ENCODE data around the gene PRDM1.

PRDM1 gene

DNA sequence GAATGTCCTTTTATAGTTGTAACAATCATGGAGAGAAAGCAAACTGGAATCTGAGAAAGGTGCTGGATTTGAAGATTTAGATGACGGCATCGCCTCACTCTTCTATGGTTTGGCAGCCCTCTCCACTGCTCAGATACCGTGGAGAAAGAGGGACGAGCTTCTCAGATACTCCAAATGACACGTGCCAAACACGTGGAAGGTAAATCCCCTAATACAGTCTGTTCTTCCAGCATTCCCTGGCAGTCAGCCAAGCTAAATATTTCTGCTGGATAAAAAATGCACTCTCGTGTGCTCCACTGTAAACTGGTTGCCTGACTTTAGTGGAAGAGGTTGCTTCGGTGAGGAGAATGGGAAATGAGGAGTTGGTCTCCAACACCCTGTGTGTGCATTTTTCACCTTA is 16.7 kb upstream of the PRDM1 start:
- in situ Hi-C loops (cut with HindIII; ENCODE audit: low sequenced_read_pairs): no loop called here

DNA sequence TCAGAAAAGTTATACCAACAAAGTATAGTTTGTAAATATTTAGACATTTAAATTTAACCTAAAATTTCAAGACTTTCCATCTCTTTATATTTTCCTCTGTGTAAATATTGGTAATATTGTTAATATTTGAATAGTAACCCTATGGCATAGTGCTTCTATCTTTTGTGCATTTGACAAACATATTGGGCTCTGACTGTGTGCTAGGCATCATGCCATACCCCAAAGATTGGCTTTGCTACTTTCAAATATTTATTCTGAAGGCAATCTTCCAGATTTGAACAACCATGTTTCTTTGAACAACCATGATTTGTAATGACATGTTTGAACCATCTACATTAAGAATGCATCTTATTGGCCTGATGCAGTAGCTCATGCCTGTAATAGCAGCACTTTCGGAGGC is 15.5 kb upstream of the PRDM1 start:
- in situ Hi-C loops (cut with HindIII; ENCODE audit: low sequenced_read_pairs): no loop called here

DNA sequence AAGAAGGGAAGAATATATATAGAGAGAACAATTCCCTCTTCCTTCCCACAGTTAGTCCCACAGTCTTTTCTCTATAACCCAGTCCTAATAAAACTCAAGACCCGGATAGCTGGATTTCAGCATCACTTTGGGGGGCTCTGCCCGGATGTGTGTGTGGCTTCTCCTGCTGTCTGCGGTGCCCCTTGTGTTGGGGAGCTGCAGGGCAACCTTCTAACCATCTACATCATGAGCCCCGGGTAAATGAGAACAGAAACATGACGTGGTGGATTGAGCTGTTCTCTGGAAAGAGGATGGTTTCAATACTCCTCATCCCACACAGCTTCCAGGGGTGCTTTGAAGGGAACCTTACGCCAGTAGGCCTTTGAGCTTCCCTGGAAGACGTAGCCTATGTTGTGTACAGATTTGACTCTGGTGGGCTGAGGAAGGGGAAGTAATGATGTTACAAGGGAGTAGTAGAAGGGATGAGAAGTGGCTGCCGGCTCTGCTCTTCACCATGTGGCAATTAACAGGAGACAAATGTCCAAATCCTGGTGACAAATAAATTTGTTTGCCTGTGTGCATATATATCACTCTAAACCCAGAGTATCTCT is 13.5 kb upstream of the PRDM1 start:
- in situ Hi-C loops (cut with HindIII; ENCODE audit: low sequenced_read_pairs): no loop called here

DNA sequence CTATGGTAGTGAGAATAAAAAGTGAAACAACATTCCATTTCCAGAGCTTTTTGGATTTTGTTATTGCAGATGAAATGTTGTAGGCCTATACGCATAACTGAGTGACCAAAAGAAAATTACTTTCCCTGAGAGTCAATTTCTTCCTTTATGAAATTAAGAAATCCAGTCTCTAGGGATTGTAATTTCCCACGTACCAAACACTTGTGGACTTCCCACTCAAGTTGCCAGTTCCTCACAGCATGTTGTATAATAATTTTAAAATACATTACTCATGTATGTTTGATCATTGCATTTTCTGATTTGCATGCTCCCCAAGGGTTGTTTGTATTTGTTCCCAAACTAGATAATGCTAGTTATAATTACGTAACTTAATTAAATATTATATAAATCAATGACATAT is 12.0 kb upstream of the PRDM1 start:
- in situ Hi-C loops (cut with HindIII; ENCODE audit: low sequenced_read_pairs): no loop called here

DNA sequence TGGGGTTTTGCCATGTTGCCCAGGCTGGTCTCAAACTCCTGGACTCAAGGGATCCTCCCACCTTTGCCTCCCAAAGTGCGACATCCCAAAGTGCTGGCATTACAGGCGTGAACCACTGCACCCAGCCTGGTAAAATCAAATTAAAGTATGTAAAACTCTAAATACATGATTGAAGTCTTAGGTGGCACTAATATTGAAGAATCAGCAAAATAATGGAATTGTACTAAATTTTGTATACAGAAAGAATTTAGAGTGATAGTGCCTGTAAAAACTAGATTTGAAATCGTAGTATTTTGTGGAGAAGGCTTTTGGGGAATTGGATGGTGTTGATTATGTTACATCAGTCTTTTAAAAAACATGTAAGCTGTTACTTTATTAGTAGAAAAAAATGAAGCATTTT is 10.0 kb upstream of the PRDM1 start:
- in situ Hi-C loops (cut with HindIII; ENCODE audit: low sequenced_read_pairs): loop anchor here (25.0 kb wide), 1 partner anchor 639 kb away; no protein-coding TSS in a partner anchor

DNA sequence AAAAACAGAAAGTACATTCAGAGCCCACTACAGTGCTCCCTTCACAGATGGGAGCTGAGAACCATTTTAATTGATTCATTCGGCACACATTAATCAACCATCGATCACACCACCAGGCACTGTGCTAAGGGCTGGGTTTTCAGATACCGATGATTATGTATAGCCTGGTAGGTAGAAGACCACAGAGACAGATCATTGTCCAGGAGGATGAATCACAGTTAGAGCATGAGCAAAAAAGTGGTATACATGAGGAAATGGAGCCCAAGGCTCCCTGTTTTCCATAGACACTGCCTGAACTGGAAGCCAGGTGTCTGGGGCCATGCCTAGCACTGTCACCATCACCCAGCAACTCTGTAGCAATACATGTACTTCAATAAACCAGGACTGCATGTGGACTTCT is 9.0 kb upstream of the PRDM1 start:
- in situ Hi-C loops (cut with HindIII; ENCODE audit: low sequenced_read_pairs): loop anchor here (25.0 kb wide), 1 partner anchor 640 kb away; no protein-coding TSS in a partner anchor

DNA sequence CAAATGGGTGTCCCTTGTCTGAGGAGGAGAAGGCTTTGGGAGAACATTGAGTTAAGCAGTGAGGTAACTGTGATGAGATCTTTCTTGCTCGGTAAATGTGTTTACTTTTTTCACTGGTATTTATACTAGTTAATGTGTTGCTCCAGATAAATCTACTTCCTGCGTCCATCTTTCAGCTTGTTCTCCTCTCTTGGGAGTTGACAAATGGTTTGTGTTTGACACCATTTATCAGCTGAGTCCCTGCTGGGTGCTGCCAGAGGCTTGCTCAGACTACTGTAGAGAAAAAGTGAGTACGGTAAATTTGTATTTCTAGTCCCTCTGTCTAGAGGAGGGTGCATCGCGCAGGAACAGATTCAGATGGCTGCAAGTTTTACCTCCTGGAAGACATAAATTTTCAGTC is 8.3 kb upstream of the PRDM1 start:
- in situ Hi-C loops (cut with HindIII; ENCODE audit: low sequenced_read_pairs): loop anchor here (25.0 kb wide), 1 partner anchor 641 kb away; no protein-coding TSS in a partner anchor

DNA sequence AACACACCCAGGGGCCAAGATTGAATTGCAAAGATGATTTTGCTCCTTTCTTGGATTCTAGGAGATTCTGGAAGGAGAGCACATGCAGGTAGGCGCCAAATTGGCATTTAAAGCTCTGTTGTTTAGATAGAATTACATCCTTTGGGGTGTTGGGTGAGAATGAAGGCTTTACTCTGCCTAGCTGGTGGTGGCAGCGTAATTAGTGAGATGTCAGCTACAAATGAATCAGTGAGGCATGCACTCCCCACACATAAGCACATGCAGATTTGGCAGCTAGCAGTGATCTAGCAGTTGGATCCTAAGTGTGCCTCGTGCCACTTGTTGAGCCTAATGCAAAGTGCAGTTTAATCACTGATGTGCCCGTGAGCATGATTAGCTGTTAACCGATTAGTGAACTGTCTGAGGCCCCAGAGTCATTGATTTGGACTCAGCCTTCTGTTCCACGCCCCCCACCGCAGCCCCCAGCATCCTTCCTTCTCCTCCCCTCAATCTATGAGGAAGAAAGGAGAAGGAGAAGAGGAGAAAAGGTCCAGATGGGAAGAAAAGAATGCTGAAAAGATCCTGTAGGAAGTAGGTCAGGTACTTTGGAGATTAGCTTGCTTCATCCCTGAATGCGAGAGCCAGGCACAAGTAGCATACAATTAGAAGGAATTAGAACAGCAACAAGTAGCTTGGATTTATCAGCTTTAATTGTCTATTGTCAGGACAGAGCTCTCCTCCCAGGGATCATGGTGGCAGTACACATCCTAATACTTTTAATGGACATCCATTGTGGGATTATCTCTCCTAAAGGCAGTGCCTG is 6.0 kb upstream of the PRDM1 start:
- in situ Hi-C loops (cut with HindIII; ENCODE audit: low sequenced_read_pairs): loop anchor here (25.0 kb wide), 1 partner anchor 643 kb away; no protein-coding TSS in a partner anchor

DNA sequence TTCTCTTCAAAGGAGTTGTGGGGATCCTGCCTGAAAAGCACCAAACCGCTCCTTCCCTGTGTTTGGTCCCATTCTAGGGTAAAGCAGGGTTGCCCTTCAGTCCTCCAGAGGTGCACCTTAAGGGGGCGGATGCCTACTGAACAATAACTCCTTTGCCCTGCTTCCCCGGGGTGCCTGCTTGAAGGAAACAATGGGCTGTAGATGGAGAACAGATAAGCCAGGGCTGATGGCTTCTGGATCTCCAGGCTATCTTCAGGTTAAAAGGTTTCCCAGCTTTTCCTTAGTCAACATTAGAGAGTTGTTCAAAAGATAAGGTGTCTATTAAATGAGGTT is 5.4 kb upstream of the PRDM1 start:
- in situ Hi-C loops (cut with HindIII; ENCODE audit: low sequenced_read_pairs): loop anchor here (25.0 kb wide), 1 partner anchor 643 kb away; no protein-coding TSS in a partner anchor

DNA sequence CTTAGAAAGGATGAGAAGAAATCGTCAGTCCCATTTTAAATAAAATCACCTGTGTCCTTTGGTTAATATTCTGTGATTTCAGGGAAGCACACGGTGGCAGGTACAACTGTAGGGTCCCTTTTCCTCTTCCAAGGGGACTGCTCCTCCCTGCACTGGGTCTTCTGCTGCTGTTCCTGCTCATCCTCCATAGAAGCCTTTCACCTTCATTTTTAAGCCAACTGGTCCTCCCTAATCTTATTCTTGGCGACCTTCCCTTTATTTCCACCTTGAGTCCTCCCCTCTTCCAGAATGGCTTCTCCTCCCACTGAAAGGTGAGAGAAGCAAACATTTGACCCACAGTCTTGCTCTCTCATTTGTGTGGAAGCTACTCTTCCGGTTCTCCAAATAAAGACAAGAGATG is 4.4 kb upstream of the PRDM1 start:
- in situ Hi-C loops (cut with HindIII; ENCODE audit: low sequenced_read_pairs): loop anchor here (25.0 kb wide), 1 partner anchor 644 kb away; no protein-coding TSS in a partner anchor

DNA sequence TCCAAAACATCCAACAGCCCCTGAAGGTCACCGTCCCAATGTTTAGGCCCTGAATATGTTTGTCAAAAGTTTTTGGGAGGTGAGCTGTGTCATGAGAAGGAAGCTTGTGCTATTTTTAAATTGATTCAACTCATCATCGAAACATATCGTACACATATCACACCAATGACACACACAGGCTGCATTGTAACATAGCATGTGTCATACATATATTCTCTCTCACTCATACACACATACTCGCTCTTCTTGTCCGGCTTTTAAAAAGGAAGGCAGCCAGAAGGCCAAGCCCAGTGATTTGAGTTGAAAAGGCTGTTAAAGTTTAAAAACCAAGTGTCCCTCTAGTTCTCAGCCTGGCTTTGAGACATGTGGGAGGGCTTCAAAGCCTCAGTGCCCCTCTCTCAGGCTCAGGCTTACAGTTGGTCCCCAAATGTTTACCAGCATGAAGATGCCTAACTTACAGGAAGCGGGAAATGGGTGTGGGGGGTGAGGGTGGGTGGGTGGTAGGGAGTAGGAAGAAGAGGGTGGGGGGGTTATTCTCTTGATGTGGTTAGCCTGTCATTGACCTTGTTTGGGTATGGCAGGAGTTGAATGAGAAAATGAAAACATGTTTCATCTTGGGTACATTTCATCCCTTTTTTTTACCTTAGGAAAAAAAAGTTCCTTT is 3.3 kb upstream of the PRDM1 start:
- in situ Hi-C loops (cut with HindIII; ENCODE audit: low sequenced_read_pairs): loop anchor here (25.0 kb wide), 1 partner anchor 646 kb away; no protein-coding TSS in a partner anchor

DNA sequence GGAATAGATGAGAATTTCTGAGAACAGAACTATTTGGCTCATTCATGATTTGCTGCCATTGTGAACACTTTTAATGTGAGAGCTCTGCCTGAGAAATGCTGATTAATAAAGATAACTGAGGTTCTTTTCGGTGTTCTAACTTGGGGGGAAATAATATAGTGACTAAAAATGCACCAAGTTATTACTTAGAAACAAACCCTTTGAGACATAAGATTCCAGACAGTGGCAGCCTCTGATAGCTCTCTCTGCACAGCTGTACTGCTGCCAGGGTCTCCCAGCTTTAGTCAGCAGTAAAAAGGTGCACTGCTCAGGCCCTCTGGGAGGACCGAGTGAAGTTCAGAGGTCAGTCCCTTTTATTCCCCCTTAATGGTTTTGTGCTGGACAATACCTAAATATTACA is 2.5 kb upstream of the PRDM1 start:
- in situ Hi-C loops (cut with HindIII; ENCODE audit: low sequenced_read_pairs): loop anchor here (25.0 kb wide), 1 partner anchor 646 kb away; no protein-coding TSS in a partner anchor

DNA sequence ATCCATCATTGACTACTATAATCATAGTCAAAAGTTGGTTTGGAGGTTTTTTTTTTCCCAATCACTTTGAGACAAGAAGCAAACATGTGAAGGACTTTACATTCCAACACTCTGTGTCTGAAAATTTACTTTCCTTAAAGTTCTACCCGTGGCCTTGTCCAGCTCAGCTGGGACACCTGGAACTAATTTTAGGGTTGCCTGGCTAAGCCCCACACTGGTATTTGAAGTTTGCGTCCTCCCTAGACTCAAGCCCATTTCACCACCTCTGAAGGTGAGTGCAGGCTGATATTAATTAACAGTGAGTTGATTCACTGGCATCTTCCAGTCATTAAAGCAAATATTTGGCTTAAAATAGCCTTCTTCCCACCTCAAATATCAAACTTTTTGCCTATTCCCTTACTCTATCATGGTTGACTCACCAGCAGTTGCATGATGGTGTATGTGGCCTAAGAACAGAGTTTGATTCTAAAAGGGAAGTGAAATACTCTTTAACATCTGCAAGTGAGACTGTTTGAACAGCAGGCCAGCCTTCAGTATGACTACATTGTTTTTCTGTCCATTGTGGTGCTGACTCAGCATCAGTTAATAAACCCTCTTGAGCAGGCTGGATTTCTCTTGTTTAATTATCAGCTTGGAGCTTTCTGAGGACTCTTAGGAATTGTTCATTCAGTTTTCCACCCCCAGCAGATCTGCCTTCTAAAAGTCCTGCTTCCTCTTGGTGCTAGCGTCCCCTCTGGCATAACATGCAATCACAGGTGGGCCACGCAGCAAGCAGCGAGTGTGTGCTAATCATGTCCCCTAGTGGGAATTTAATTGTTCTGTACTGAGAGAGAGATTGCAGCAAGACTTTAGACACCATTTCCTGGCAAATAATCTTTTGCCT is 1.8 kb upstream of the PRDM1 start:
- in situ Hi-C loops (cut with HindIII; ENCODE audit: low sequenced_read_pairs): loop anchor here (25.0 kb wide), 1 partner anchor 647 kb away; no protein-coding TSS in a partner anchor

DNA sequence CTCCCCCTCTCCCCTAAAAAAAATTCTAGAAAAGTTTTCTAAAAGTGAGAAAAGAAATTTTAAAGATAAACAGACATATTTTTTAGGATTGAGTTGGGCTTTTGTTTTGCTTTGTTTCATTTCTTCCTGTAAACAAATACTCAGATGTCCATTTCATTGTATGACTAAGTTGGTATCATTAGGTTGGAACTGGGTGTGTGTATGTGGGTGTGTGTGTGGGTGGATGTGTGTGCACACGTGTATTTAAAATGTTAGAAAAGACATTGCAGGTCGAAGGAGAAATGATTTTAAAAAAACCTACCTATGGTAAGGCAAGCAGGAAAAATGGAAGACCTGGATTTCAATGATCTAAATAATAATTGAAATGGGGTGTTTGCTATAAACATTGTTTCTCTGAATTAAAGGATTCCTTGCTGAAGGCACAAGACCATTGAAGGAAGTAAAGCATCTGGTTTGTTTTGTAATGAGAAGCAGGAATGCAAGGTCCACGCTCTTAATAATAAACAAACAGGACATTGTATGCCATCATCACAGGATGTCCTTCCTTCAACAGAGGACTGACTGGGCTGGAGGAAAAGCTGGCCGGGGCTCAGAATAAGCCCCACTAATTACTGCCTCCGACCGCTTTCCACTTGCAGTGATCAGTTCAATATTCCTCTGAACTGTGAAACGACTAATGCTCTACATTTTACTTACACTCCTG is 996 bp upstream of the PRDM1 start:
- in situ Hi-C loops (cut with HindIII; ENCODE audit: low sequenced_read_pairs): loop anchor here (25.0 kb wide), 1 partner anchor 648 kb away; no protein-coding TSS in a partner anchor

DNA sequence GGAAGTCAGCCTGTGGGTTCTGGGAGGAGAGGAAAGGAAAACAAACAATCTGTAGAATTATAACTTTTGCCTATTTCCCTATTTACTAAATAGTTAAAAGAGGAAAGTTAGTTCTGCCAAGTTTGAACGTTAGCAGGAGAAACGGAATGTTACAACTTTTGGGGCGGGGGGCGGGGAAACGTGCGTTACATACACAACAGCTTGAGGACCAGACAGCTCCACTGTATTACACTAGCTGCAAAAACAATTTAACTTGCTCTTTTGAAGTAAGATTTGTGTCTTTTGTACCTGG is 498 bp upstream of the PRDM1 start:
- in situ Hi-C loops (cut with HindIII; ENCODE audit: low sequenced_read_pairs): loop anchor here (25.0 kb wide), 1 partner anchor 648 kb away; no protein-coding TSS in a partner anchor

DNA sequence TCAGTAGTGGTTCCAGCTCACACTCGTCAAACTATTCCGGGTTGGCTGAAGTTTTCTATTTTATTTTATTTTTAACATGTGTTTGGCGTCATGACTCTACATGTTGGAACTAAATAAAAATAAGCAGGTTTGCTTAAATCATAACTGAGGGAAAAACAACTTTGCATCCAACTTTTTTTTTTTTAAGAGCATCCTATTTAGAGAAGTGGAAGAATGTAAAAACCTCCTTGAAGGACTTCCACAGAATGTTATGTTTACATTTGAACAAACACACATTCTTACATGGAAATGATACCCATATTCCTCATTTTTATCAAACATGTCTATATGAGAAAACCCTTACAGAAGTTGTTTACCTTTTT is 659 bp downstream of the PRDM1 start:
- in situ Hi-C loops (cut with HindIII; ENCODE audit: low sequenced_read_pairs): loop anchor here (25.0 kb wide), 1 partner anchor 649 kb away; no protein-coding TSS in a partner anchor

DNA sequence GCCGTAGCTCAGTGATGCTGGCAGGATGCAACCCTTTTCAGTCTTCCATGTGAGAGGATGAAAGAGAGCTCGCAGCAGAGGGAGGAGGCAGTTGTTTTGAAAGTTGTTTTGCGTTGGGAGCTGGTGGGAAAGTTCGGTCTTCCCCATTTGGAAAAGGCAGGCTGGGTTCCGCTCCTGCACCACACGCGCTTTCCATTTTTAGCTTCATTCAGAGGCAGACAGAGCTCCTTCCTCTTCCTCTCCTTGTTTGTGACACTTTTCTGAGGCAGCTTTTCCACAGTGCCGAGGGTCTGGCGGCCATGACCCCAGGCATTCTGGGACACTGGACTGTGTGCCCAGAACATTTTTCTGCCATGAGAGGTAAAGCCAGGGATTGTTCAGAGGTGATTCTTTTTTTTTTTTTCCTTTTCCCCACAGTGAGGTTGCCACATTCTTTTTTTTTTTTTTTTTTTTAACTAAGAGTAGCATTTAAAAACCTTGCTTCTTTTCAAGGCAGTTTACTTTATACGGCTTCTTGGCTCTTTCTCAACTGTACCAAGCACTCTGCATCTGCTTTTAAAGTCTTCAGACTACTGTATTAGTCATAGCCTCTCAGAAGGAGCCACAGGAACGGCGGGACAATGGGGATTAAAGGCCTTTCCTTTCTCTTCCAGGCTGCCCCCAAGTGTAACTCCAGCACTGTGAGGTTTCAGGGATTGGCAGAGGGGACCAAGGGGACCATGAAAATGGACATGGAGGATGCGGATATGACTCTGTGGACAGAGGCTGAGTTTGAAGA is 1.6 kb downstream of the PRDM1 start:
- in situ Hi-C loops (cut with HindIII; ENCODE audit: low sequenced_read_pairs): loop anchor here (25.0 kb wide), 1 partner anchor 650 kb away; no protein-coding TSS in a partner anchor

DNA sequence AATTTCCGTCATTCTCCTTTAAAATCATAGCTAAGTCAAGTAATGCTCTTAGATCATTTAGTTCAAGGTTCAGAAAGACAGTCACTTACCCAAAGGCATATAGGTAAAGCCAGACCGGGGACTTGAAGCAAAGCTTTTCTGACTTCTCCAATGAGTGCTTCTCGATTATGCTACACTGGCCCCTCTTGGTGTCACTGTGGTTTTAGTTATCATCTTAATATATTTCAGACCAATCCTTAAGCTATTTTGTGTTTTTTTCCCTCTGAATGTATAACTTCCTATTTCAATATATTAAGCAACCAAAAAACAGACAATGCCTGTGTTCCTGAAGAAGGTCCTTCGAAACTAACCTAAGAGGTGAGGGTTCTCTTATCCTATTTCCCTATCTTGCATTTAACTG is 3.9 kb downstream of the PRDM1 start:
- in situ Hi-C loops (cut with HindIII; ENCODE audit: low sequenced_read_pairs): loop anchor here (25.0 kb wide), 1 partner anchor 653 kb away; no protein-coding TSS in a partner anchor

DNA sequence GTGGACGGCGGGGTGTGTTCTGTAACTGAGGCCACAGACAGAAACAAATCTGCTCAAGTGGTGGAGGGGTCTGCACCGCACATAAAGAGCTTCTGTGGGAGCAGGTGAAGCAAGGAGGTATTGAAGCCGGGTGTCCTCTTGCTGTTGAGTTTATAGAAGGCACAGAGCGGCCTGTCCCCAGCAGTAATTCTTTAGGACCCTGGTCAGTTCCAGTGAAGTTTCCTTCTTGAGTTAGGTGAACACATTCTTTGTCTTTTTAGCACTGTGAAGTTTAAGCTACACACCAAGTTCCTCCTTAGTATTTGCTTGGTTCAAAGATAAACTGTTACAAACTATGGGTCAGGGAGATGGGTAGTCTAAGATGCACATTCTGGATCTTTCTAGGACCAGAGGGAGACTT is 6.1 kb downstream of the PRDM1 start:
- in situ Hi-C loops (cut with HindIII; ENCODE audit: low sequenced_read_pairs): loop anchor here (25.0 kb wide), 1 partner anchor 655 kb away; no protein-coding TSS in a partner anchor
